LoVo (cell line): ENCODE measurements around the gene SIKE1.
"Not testable (repeated sequence)": the region's sequence is repeated elsewhere in the genome, so short reads cannot be mapped to it uniquely, and the experiment has no call there.

Experiments used
- DNase-seq: peaks from one replicate; pipeline ENCODE4 v3.0.0-alpha.2; 2016; ENCODE audit warnings: low spot score

Gene SIKE1

DNA sequence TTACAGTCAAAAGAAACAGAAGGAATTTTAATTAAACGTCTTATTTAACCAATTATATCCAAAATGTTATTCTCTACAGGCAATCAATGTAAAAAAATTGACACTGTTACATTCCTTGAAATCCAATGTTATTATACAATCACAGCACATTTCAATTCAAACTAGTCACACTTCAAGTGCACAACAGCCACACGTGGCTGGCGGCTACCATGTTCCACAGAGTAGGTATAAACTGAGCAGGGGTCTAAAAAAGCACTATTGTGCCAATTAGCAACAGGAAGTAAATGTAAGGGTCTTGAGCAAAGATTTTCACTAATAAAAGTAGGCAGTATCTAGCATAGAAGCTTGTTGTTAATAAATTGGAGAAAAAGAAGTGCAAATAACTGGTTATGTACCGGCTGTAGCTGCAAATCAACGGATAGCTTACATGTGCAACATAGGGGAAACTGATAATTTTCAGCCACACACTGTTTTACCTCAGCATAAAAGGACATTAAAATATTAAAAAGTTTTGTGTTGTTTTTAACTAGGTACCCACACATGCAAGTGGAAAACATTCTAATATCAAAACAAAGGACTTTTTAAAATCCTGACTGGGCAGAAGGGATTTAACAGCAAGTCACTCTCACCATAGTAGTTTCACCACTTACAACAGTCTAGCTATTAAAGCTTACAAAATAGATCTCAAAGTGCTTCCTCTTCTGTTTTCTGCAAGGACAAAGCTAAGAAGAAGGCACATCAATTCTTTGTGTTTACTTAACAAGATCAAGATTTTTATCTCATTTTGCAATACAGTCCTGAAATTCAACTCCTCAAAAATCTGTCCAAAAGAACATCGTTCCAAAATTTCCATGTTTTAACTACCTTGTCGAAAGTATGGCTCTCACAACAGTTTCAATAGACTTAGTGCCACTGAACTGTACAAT, 25.2 kb downstream of the SIKE1 start:
- no peak for DNase-seq

DNA sequence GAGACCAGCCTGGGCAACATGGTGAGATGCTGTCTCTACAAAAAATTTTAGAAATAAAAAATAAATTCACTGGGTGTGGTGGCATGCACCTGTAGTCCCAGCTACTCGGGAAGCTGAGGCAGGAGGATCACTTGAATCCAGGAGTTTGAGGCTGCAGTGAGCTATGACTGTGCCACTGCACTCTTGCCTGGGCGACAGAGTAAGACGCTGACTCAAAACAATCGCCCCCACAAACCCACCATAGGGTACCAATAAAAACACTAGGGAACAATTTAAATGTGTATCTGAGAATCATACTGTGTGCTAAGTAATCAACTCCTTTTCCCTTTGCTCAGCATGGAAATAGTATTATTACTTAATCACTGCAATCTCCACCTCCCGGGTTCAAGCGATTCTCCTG, 26.8 kb downstream of the SIKE1 start:
- not testable (repeated sequence) for DNase-seq

- no peak for DNase-seq
Measured at GRCh38 chr1:114753143-114753542, 27.3 kb downstream of the SIKE1 start.

DNA sequence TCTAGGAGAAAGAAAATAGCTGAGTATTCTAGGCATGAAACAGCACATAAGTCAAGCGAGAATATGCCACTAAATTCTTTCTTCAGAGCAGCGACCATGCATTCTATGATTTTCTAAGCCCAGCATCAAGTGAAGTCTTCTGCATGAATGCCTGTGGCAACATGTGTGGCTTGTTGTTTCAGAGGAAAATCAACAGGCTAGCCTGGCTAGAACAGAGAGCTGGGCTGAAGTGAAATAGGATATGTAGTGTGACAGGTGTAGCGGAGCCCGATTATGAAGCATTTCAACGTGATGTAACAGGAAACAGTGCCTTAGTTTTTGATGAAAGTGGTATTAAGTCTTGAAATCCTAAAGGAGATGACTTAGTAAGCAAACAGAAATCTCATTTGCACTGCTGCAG, 29.7 kb downstream of the SIKE1 start:
- DNase-seq, result no peak

- no peak for DNase-seq
Measured at GRCh38 chr1:114749835-114750234, 30.6 kb downstream of the SIKE1 start.

DNA sequence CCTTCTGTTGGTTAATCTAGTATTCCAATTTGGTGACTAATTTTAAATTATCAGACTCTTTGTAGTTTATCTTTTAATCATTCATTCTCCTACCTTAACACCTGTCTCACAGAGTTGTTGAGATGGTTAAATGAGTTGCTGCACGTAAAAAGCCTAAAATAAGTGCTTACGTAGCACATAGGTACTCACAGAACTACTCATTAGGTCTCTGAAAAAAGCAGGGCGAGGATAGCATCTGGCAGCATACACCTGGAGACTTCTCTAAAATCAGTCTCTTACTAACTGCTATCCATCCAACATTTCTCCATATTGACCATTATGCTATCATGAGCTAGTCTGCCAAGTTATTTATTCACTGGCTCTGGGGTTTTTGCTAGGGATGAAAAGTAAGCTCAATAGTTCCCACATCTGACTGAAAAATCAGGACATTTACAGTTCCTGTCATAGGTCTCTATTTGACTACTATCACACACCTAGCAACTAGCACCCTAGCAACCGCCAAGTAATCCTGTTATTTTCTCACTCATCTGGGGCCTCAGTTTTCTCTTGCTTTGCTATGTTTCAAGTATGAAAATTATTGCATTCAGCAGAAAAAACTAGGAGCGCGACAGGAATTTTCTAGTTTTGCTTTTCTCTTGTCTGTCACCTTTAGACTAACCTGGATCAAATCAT, 33.9 kb downstream of the SIKE1 start:
- DNase-seq, result no peak

DNA sequence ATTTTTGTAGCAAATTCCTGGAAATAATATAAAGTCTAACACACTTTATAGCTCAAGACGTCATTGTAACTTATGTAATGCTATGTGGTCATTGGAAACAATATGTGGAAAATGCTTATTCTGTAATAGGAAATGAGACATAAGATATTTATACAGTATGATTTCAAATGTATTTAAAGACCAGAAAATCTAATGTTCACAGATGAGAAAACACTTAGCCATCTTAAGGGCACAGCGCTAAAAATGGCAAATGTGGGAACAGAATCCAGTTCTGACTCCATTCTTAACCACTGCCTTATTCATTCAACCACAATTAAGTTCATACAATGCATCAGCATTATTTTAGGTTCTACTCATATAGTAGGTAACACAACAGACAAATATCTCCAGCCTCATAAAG, 35.2 kb downstream of the SIKE1 start:
- no peak for DNase-seq

DNA sequence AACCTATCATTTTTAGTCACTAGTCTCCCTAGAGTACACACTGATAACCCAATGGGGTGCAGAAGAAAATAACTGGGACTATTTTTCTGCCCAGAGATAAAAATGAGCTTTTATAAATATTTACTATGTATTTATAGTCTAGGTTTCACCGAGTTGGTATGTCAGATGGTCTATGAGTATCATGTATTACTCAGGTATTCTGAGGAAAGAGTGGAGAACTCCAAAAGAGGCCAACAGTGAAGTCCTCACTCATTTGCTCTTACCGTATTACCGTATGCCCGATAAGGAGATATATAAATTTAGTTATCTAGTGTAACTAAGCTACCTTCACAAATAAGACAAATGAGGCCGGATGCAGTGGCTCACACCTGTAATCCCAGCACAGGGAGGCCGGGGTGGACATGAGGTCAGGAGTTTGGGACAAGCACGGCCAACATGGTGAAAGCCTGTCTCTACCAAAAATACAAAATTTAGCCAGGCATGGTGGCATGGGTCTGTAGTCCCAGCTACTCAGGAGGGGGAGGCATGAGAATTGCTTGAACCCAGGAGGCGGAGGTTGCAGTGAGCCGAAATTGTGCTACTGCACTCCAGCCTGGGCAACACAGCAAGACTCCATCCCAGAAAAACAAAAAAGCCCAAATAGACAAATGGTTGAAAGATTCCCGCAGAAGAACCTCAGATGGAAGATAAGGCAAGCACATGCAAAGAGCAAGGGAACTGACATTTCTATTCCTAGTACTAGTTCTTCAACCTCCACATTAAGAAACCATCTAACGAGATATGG, 38.3 kb downstream of the SIKE1 start:
- no peak for DNase-seq

DNA sequence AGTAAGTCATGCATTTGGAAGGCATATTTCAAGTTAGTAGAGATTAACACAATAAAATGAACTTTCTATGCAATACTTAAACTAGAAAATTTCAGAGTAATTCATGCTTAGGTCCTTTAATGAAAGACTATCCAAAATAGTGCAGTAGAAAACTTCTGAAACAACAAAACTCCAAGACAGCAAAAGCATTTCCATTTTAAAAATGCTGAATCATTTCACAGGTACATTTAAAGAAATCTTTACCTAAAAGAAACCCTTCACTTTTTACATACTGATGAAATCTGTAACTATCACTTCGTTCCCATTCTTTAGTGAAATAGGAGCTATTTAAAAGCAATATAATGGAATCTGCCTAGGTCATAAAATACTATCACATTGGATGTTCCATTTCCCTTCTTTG, 40.2 kb downstream of the SIKE1 start:
- no peak for DNase-seq

- DNase-seq, result no peak
Measured at GRCh38 chr1:114737314-114737849, 43.1 kb downstream of the SIKE1 start.

- DNase-seq, result no peak
Measured at GRCh38 chr1:114735479-114735878, 45.0 kb downstream of the SIKE1 start.

GRCh38 chr1:114729782-114730181, 50.7 kb downstream of the SIKE1 start:
- no peak for DNase-seq

- no peak for DNase-seq
Measured at GRCh38 chr1:114728553-114728952, 51.9 kb downstream of the SIKE1 start.

DNA sequence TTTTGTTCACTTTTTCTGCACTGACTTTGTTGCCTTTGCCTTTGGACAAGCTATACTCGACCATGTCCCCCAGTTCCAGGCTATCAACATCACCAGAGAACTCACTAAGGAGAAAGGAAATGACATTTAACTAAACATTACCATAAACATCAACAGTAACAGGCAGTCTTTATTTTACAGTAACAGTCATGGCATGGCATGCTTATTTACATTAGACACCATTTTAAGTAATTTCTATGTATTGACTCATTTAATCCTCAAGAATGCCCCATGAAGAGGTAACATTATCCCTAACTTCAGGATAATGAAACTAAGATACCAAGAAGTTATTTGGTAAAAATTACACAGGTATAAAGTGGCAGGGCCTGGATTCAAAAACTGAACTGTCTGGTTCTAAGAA, 55.3 kb downstream of the SIKE1 start:
- DNase-seq, result no peak

- DNase-seq, result no peak
Measured at GRCh38 chr1:114723915-114724314, 56.6 kb downstream of the SIKE1 start.

DNA sequence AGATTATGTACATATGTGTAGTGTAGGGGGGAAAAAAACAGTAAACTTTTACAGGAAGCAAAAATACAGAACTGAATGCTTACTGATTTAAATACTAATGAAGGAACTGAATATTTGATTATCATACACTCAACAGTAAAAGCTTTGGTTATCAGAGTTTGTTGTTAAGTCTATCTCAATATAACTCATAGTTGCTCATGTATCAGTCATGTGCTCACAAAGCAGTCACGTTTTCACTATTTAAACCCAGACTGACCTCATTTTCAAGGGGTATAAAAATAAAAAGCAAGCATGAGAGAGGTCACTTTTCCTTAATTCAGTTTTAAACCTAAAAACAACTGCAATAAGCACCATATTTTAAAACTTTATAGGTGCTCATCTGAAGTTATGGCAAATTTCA, 57.0 kb downstream of the SIKE1 start:
- DNase-seq, result no peak

GRCh38 chr1:114720492-114720891, 60.0 kb downstream of the SIKE1 start:
- no peak for DNase-seq
